NCI-H82 (cell line): ENCODE measurements around the gene CROCC2.
A peak's percentile ranks its signal among the peaks of the same experiment; 100 is the strongest.

Source experiments
- DNase-seq: peaks from one replicate; lab custom pipeline; 2025; lab: John Stamatoyannopoulos, UW

Gene CROCC2

GRCh38 chr2:240921311-240921994 is 15.3 kb downstream of the CROCC2 start:
- DNase-seq = peak; percentile 19

DNA sequence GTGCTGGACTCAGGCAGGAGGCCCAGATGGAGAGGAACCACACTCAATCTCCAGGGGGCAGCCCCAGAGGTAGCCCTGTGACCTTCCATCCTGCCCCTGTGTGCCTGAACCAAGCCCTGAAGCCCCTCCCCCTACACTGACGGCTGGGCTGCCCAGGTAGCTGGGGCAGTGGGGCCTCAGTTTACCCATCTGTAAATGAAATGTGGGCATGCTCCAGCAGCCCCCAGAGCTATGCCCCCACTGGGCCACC is 15.8 kb downstream of the CROCC2 start:
- no peak for DNase-seq

DNA sequence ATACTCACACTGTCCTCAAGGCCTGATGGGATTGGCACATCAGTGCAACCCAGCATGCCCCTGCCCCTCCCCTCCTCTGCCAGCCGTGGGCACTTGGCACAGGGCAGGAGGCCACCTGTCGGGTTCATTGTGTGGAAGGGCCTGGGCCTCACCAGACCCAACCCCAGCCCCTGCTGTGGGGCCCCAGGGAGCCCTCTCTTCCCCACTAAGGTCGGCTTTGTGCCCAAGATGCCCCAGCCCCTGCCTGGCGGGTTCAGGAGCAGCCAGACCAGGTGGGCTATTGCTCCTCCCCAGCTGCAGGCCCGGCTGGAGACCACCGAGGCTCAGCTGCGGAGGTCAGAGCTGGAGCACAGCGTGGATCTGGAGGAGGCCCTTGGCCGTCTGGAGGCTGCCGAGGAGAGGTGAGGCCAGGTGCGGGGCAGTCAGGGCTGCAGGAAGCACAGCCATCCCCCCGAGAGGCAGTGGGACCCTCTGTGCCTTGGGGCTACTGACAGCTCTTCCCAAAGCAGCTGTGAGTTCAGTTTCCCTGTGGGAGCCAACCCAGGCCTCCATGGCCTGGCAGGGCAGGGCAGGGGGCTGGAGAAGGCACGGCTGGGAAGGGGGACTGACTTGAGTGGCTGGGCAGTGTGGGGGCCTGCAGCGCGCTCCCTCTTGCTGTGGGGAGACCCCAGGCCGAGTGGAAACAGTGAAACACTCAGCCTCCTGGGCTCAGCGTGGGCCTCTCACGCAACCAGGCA is 16.3 kb downstream of the CROCC2 start:
- DNase-seq = no peak

DNA sequence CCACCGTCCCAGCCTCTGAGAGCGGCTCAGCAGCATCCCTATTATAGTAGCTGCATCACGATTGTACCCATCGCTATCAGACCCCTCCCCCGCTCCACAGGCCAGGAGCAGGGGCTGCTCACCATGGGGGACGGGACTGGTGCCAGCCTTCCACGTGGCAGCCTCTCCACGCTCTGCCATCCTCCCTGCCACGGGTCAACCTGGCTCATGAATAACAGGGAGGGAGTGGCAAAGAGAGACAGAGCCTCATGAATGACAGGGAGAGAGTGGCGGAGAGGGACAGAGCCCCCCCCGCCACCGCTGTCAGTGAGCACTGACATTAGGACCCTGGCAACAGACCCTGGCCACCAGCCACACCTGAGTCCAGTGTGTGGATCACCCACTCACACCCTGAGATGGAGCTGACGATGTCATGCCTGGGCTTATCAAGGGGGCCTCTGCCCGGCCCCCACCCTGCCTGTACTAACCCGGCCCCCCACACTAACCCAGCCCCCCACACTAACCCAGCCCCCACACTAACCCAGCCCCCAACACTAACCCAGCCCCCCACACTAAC is 16.9 kb downstream of the CROCC2 start:
- DNase-seq = no peak

DNA sequence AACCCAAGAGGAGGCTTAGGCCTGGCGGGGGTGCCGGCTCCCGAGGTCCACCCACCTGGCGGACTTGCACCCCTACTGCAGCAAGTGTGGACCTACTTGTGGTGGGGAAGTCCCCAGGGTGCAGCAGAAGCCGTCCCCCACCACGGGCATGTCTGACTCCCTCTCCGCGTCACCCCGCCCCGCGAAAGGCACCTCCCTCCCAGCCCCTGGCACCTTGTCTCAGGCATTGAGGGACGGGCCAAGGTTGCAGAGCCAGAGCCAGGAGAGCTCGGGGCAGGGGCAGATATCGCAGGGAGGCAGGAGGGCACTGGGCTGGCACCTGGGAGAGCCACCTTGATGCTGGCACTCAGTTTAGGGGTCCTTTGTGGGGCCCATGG is 19.0 kb downstream of the CROCC2 start:
- DNase-seq = no peak

DNA sequence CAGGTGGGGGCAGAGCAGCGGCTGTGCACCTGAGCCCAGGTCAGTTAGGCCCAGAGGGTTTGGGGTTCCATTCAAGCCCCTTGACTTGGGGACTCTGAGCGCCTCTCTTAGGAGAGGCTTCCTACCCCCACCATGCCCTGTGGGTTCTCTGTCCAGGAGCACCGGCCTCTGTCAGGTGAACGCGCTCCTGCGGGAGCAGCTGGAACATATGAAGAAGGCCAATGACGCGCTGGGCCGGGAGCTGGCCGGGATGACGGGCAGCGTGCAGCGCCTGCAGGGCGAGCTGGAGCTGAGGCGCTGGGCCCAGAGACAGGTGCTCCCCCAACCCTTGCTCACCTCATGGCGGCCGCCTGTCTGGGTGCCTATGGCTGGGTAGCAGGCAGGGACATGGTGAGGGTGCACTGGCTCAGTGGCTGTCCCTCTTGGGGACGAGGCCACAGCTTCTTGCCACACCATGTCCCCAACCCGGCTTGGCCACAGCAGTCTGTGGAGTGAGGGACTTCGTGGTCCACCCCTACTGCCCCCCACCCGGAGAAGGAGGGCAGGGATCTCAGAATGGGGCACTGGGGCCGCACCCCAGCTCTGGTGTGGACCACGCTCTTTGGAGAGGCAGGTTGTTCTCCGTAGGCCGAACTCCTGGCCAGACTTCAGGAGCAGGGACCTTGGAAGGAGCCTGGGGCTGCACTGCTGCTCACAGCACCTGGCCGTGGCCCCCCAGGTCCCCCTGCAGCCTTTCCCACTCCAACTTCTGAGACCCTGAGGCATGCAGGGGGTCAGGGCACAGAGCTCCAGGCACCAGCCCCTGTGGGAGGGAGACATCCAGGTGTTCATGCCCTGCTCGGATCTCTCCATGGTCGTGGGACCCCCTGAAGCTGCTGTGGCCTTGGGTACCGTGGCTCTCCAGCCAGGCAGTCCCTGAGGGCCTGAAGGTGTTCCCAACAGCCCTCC is 19.7 kb downstream of the CROCC2 start:
- peak; percentile 21 for DNase-seq

GRCh38 chr2:240926516-240927389 is 20.6 kb downstream of the CROCC2 start:
- peak; percentile 39 for DNase-seq

GRCh38 chr2:240927390-240927781 is 21.2 kb downstream of the CROCC2 start:
- DNase-seq = no peak

DNA sequence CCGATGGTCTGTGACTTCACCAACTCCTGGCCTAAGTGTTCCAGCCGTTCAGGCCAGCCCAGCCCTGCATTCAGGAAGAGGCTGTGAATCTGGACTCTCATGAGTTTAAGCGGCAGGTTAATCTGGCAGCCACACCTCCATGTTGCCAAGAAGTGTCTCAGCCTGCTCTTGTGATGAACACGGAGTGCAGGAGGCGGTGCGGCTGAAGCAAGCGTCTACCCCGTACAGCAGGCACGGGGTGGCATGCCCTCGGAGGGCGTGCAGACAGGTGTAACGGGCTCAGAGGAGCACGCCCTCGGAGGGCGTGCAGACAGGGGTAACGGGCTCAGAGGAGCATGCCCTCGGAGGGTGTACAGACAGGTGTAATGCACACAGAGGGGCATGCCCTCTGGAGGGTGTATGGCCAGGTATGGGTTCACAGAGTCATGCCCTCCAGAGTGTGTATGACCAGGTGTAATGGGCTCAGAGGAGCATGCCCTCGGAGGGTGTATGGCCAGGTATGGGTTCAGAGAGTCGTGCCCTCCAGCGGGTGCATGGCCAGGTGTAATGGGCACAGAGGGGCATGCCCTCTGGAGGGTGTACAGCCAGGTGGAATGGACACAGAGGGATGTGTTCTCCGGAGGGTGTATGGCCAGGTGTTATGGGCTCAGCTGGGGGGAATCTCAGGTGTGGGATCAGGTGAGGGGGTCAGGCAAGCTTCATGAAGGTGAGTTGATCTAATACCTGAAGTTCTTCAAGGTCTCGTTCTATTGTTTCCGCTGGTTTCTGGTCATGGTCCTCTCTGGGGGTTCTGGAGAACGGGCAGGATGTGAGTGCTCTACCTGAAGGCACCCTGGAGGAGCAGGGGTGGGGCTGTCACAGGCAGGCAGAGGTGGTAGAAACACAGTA is 22.6 kb downstream of the CROCC2 start:
- no peak for DNase-seq

DNA sequence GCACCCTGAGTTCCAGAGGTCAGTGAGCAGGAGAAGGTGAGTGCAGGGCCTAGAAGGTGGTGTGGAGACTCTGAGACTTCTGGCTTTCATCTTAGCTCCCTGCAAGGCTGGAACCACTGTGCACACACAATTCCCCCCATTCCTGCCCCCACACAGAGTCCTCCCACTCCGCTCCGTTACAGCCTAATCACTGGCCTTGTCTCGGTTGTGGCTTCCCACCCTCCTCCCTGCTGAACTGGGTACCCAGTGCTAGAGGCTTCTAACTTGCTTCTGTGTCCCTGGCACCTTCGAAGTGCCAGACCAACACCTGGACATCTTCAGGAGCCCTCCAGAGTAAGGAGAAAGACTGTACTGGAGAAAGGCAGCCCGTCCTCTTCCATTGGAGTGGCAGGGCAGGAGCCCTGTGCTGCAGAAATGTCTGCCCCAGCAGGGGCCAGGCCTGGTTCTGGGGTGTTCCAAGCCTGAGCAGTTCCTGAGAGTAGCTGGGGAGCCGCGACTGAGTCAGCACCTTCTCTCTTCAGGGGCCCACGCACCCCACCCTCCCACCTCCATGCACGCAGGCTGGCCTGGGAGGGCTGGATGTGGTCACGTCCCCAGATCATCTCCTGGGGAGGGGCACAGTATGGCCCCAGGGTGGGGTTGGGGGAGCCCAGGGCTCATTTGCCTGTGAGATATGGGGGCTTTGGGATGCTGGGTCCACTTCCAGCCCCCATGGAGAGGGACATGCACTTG is 23.4 kb downstream of the CROCC2 start:
- no peak for DNase-seq

- no peak for DNase-seq
Measured at GRCh38 chr2:240930096-240930630, 24.0 kb downstream of the CROCC2 start.

DNA sequence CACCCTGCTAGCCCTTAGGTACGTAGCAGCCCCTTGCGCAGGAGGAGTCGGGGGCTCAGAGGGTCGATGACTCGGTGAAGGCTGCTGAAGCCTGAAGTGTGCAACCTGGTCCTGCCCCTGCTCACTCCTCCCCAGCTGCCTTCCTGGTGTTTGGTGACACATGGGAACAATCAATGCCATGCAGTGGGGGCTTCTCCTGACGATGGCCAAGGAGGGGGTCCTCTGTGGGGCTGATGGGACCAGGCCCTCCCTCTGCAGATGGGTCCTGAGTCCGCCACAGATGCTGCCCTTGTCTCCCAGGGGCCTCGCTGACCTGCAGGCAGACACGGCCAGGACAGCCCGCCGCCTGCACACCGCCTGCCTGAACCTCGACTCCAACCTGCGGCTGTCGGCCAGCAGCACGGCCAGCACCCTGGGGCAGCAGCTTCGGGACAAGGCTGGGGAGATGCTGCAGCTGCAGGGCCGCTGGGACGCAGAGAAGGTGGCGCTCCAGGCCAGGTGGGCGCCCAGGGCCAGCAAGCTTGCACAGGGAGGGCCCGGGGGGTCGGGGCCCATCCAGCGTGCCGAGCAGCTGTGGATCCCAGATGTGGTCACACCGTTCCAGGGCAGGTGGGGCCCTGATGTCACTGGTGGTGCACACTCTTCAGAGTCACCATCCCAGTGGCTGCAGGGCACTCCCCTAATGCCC is 24.6 kb downstream of the CROCC2 start:
- no peak for DNase-seq

DNA sequence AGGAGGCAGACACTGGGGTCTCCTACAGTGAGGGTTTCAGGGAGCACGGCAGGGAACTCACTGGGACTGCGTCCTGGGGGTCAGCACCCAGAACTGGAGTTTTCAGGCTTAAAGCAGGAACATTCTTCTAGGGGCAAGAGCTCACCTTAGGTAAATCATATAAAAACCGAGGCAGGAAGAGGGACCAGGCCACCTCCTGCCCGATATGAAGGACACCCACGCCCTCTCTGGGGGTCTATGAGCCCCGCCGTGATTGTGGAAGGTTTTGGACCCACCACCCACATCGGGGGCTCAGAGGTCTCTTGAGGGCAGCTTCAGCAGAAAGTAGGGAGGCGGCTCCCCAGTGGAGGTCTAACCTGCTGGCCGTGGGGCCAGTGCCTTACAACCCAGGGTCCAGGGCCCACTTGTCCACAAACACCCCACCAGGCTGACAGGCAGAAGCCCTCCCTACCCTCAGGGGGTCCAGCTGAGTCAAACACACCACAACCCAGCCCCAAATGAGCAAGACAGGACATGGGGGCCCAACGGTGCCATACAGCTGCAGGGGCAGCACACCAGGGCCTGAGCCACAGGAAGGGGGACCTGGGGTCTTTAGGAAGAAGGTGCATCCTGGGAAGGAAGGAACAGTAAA is 25.3 kb downstream of the CROCC2 start:
- no peak for DNase-seq

DNA sequence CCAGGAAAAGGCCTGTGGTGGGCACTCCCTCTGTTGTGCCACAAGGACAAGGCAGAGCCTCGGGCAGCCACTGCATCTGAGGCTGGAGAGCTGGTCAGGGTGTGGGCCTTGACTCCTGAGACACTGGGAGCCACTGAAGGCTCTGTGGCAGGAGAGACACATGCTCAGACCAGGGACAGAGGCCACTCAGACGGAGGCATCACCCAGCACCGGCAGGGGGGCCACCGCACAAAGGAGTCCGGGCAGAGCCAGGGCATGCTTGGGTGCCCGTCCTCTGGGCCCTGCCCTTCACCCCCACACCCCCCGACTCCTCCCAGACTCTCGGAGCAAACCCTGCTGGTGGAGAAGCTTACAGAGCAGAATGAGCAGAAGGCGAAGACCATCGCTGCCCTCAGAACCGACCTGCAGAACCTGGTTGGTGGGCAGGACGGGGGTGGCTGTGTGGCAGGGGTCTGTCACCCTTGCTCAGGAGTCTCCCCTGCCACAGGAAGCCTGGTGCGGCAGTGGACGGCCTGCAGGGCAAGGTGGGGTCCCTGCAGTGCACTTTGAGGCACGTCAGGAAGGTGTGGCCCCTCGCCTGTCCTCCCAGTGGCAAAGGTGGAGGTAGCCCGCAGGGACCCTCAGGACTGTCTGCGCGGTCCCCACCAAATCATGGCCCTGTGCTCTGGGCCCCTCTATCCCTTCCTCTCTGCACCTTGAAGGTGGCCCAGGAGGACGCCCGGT is 26.0 kb downstream of the CROCC2 start:
- DNase-seq = no peak

DNA sequence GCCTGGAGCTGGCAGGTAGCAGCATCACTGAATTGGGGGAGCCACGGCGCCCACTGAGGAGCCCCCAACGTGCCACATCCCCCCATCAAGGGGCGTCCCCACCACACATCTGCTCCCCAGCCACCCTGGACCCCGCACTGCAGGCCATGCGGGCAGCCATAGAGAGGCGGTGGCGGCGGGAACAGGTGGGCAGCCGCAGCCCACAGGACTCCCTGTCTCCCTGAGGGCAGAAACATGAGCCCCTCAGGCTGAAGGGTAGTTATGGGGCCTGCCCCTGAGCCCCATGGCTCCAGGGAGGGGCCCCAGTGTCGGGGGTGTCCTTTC is 26.6 kb downstream of the CROCC2 start:
- DNase-seq = no peak

GRCh38 chr2:240933048-240933965 is 27.2 kb downstream of the CROCC2 start:
- no peak for DNase-seq
